ENCODE measurements around the gene COL17A1. TPM values are rescaled to one million over a fixed set of nuclear protein-coding genes. Genes with fewer than 3 reads are reported as not detected.

The COL17A1 gene
- total RNA-seq, 4 donors from 2014 or later, result under 0.01 to 0.59 (median 0.22) TPM; not detected in 1

DNA sequence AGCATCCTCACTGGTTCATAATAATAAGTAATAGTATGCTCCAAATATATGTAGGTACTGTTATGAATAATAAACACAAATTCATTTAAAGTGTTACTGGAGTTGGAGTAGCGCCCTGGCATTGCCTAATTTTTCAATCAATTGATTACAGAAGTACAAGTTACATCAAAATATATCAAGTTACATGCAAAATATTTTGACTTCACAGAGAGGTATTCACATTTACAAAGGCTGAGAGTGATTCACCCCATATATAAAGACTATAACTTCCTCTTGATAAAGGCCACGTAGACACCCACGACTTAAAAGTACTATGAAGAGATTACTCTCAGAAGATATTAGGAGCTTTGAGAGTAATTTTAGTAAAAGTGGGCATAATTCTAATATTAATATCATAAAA lies 13.6 kb upstream of the COL17A1 start:
- Histone ChIP-seq H3K27me3 (no peaks in the 10 kb centered on the region), H3K4me1 (no peaks in the 10 kb centered on the region), H3K4me3 (no peak overlapping the region), H3K27ac (no peak overlapping the region), H3K9me3 (peaks cover 0 to 8% (median 0%) of the 10 kb centered on the region in 4 donors), H3K36me3 (no peaks in the 10 kb centered on the region)
- DNase-seq (ENCODE audit: low spot score in 2 of 2), result no peak
- no peak for TF ChIP-seq EP300 (IDR thresholded peaks at IDR 0.05)
- no peak for TF ChIP-seq POLR2A (IDR thresholded peaks at IDR 0.05)
- TF ChIP-seq, protein P1, sequence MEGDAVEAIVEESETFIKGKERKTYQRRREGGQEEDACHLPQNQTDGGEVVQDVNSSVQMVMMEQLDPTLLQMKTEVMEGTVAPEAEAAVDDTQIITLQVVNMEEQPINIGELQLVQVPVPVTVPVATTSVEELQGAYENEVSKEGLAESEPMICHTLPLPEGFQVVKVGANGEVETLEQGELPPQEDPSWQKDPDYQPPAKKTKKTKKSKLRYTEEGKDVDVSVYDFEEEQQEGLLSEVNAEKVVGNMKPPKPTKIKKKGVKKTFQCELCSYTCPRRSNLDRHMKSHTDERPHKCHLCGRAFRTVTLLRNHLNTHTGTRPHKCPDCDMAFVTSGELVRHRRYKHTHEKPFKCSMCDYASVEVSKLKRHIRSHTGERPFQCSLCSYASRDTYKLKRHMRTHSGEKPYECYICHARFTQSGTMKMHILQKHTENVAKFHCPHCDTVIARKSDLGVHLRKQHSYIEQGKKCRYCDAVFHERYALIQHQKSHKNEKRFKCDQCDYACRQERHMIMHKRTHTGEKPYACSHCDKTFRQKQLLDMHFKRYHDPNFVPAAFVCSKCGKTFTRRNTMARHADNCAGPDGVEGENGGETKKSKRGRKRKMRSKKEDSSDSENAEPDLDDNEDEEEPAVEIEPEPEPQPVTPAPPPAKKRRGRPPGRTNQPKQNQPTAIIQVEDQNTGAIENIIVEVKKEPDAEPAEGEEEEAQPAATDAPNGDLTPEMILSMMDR (IDR thresholded peaks at IDR 0.05), result no peak
- WGBS, 2 donors, result 81 to 82% methylated on average over 3 of the region's 3 CpGs

DNA sequence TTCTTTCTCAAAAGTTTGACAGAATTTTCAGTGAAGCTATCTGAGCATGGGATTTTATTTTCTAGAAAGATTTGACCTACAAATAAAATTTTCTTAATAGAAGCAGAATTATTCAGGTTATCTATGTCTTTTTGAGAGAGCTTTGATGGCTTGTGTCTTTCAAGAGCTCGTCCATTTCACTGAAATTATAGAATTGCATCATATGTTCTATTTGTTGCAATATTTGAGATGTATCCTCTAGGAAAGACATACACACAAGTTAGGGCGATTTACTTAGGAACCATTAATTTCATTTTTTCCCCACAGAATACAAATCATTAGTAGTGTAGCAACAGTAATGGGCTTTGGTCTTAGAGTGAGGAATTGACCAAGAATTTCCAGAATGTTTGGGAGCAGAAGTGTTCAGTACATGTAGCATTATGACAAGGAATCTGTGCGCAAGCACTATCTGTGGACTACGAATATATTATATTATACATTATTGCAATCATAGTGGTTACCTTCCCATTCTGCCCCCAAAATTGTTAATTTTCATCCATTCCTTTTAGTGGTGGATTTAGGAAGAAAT lies 12.8 kb upstream of the COL17A1 start:
- no peaks in the 10 kb centered on the region for H3K27me3 ChIP-seq
- no peak overlapping the region for H3K4me3 ChIP-seq
- no peaks in the 10 kb centered on the region for H3K36me3 ChIP-seq
- no peak overlapping the region for H3K27ac ChIP-seq
- H3K9me3 ChIP-seq, result peaks cover 0 to 8% (median 0%) of the 10 kb centered on the region in 4 donors
- H3K4me1 ChIP-seq, result no peaks in the 10 kb centered on the region
- no peak for DNase-seq (ENCODE audit: low spot score in 2 of 2)
- 91 to 93% methylated on average over 4 of the region's 4 CpGs for WGBS, 2 donors
- TF ChIP-seq EP300 (IDR thresholded peaks at IDR 0.05), result no peak
- TF ChIP-seq POLR2A (IDR thresholded peaks at IDR 0.05), result no peak
- TF ChIP-seq, protein P1 (IDR thresholded peaks at IDR 0.05), result no peak

DNA sequence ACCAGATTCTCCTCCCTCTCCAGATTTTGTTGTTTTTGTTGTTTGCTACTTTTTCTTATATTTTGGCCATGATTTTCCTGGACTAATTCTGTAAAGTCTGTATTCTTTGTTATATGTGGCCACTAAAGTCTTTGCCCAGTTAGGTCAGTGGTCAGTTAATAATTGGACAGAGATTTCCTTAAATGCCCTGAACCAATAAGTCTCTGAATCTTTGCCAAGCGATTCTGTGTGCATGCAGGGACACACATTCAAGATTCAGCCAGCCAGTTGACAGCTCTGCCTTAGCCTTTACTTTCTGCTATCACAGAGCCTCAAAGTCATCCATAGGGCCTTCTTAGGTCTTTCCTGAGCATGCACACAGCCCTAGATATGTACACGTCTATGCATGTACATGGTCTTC lies 11.0 kb upstream of the COL17A1 start:
- Histone ChIP-seq H3K27ac (no peak overlapping the region), H3K27me3 (no peaks in the 10 kb centered on the region), H3K4me3 (no peak overlapping the region), H3K4me1 (no peaks in the 10 kb centered on the region), H3K36me3 (no peaks in the 10 kb centered on the region), H3K9me3 (peaks cover 0 to 8% (median 0%) of the 10 kb centered on the region in 4 donors)
- TF ChIP-seq EP300 (IDR thresholded peaks at IDR 0.05), result no peak
- TF ChIP-seq POLR2A (IDR thresholded peaks at IDR 0.05), result no peak
- TF ChIP-seq, protein P1 (IDR thresholded peaks at IDR 0.05), result no peak
- 89 to 95% methylated on average over 2 of the region's 2 CpGs for WGBS, 2 donors
- DNase-seq (ENCODE audit: low spot score in 2 of 2), result no peak

DNA sequence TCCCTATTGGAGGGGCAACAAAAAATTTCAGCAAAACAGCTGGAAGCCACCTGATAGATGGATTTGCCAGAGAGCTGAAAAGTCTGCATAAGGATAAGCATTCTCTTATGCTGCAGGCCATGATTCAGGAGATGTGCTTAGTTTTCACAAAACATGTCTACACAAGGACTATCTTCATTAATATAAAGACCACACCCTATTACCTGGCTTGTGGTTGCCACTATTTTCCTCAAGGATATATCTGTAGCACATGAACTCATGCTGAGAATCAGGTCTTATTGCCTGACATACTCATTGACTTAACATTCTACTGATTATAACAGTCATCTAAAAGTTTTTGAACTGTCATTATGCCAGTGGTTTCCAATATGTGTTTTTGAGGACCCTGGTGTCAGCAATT lies 7.1 kb upstream of the COL17A1 start:
- DNase-seq (ENCODE audit: low spot score in 2 of 2), result no peak
- H3K36me3 ChIP-seq, result no peaks in the 10 kb centered on the region
- H3K27ac ChIP-seq, result no peak overlapping the region
- H3K4me3 ChIP-seq, result no peak overlapping the region
- no peaks in the 10 kb centered on the region for H3K27me3 ChIP-seq
- no peaks in the 10 kb centered on the region for H3K4me1 ChIP-seq
- TF ChIP-seq, protein P1 (IDR thresholded peaks at IDR 0.05), result no peak
- peaks cover 0 to 8% (median 0%) of the 10 kb centered on the region in 4 donors for H3K9me3 ChIP-seq

DNA sequence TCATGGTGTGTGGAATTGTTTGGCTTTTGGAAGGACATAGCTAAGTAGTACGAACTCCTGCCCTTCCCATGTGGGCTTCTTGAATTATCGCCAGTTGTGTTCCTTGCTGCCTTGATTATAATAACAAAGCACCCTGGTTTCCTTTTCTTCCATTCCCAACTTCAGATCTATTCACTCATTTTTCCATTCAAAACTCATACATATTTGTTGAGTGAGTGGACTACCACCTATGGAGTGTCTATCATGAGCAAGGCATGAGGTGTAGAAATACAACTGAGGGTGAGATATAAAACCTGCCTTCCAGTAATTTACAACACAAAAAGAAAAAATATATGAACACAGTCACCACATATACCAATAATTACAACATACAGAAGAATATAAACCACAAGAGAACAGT lies 4.9 kb upstream of the COL17A1 start:
- Histone ChIP-seq H3K4me1 (no peaks in the 10 kb centered on the region), H3K27ac (no peak overlapping the region), H3K9me3 (no peaks in the 10 kb centered on the region), H3K4me3 (no peak overlapping the region), H3K36me3 (no peaks in the 10 kb centered on the region), H3K27me3 (no peaks in the 10 kb centered on the region)
- TF ChIP-seq, protein P1 (IDR thresholded peaks at IDR 0.05), result no peak
- TF ChIP-seq EP300 (IDR thresholded peaks at IDR 0.05), result no peak
- no peak for TF ChIP-seq POLR2A (IDR thresholded peaks at IDR 0.05)
- 68 to 78% methylated on average over 2 of the region's 2 CpGs for WGBS, 2 donors
- DNase-seq (ENCODE audit: low spot score in 2 of 2), result no peak
